ENCODE data around the gene BRIP1.

The BRIP1 gene

DNA sequence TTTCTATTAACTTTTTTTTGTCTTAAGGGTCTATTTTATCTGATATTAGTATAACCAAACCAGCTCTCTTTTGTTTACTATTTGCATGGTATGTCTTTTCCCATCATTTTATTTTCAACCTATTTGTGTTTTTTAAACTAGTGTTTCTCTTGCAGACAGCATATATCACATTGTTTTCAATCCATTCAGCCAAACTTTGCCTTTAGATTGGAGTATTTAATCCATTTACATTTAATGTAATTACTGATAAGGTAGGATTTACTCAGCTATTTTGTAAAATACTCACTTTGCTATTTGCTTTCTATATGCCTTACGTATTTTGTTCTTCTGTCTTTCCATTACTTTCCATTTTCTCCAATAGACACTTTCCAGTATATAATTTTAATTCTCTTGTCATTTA is 164.3 kb downstream of the BRIP1 start:
- no peak for TF ChIP-seq CTCF (conservative IDR thresholded peaks at IDR 0.05; ENCODE audit: low read length)
- H3K4me3 ChIP-seq (ENCODE audit: low read length) = no peak overlapping the region
- DNase-seq (ENCODE audit: low read depth) = no peak

- TF ChIP-seq CTCF (conservative IDR thresholded peaks at IDR 0.05; ENCODE audit: low read length) = no peak
- H3K4me3 ChIP-seq (ENCODE audit: low read length) = no peak overlapping the region
- no peak for DNase-seq (ENCODE audit: low read depth)
These were observed 165.1 kb downstream of the BRIP1 start for GRCh38 chr17:61698244-61698643.

DNA sequence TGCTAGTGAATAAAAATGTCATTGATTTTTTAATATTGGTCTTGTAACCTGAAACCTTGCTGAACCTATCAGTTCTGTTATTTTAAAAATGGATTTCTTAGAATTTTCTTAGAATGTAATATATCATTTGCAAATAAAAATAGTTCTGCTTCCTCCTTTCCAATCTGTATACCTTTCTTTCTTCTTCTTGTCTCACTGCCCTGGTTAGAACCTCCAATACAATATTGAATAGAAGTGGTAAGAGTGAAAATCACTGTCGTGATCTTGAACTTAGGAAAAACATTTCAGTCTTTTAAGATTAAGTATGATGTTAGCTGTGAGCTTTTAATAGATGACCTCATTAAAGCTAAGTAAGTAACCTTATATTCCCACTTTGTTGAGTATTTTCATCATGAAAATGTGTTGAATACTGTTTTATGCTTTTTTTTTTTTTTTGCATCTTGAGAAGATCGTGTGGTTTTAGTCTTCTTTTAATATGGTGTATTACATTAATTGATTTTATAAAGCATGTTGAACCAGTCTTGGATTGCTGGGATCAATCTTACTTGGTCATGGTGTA is 167.5 kb downstream of the BRIP1 start:
- TF ChIP-seq CTCF (conservative IDR thresholded peaks at IDR 0.05; ENCODE audit: low read length) = no peak
- no peak for DNase-seq (ENCODE audit: low read depth)
- no peak overlapping the region for H3K4me3 ChIP-seq (ENCODE audit: low read length)

DNA sequence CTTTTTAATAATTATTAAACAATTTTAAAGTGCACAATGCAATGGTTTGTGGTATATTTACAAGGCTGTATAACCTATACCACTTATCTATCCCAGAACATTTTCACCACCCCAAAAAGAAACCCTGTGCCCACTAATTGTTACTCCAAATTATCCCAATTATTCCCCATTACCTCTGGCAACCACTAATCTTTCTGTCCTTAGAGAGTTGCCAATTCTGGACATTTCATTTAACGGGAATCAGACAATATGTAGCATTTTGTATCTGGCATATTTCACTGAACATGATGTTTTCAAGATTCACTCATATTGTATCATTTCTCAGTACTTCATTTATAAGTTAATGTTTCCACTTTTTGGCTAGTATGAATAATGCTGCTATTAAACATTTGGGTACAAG is 169.2 kb downstream of the BRIP1 start:
- no peak for DNase-seq (ENCODE audit: low read depth)
- H3K4me3 ChIP-seq (ENCODE audit: low read length) = no peak overlapping the region
- no peak for TF ChIP-seq CTCF (conservative IDR thresholded peaks at IDR 0.05; ENCODE audit: low read length)

DNA sequence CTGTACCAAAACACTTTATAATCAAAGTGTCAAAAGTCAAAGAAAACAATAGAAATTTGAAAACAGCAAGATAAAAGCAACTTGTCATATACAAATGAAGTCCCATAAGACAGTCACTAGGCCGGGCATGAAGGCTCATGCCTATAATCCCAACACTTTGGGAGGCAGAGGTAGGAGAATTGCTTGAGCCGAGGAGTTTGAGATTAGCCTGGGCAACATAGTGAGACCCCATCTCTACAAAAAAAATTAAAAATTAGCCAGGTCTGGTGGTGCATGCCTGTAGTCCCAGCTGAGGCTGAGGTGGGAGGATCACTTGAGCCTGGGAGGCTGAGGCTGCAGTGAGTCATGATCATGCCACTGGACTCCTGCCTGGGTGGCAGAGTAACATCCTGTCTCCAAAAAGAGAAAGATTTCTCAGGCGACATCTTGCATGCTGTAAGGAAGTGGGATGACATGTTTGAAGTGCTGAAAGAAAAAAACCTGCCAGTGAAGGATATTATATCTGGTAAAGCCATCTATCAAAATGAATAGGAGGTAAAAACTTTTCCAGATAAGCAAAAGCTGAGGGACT is 173.6 kb downstream of the BRIP1 start:
- peak; percentile 8 for DNase-seq (ENCODE audit: low read depth)
- H3K4me3 ChIP-seq (ENCODE audit: low read length) = no peak overlapping the region
- TF ChIP-seq CTCF (conservative IDR thresholded peaks at IDR 0.05; ENCODE audit: low read length) = no peak

- no peak overlapping the region for H3K4me3 ChIP-seq (ENCODE audit: low read length)
- no peak for DNase-seq (ENCODE audit: low read depth)
These were observed 175.6 kb downstream of the BRIP1 start for GRCh38 chr17:61687769-61688168.

More at GRCh38 chr17:61687769-61688168, 175.6 kb downstream of the BRIP1 start:
- no peak for TF ChIP-seq CTCF (conservative IDR thresholded peaks at IDR 0.05; ENCODE audit: low read length)
